HG03354 (cell line): ENCODE results near the gene SFMBT1.

Source experiments
- ATAC-seq: cut with Tn5 transposase; IDR thresholded peaks from one replicate; pipeline ENCODE4 v1.9.1; 2021; ENCODE audit warnings: mild to moderate bottlenecking; ENCODE audit not compliant: unreplicated experiment, poor library complexity, severe bottlenecking

The SFMBT1 gene

GRCh38 chr3:52939600-52939999, 106.3 kb downstream of the SFMBT1 start:
- ATAC-seq, result no peak

DNA sequence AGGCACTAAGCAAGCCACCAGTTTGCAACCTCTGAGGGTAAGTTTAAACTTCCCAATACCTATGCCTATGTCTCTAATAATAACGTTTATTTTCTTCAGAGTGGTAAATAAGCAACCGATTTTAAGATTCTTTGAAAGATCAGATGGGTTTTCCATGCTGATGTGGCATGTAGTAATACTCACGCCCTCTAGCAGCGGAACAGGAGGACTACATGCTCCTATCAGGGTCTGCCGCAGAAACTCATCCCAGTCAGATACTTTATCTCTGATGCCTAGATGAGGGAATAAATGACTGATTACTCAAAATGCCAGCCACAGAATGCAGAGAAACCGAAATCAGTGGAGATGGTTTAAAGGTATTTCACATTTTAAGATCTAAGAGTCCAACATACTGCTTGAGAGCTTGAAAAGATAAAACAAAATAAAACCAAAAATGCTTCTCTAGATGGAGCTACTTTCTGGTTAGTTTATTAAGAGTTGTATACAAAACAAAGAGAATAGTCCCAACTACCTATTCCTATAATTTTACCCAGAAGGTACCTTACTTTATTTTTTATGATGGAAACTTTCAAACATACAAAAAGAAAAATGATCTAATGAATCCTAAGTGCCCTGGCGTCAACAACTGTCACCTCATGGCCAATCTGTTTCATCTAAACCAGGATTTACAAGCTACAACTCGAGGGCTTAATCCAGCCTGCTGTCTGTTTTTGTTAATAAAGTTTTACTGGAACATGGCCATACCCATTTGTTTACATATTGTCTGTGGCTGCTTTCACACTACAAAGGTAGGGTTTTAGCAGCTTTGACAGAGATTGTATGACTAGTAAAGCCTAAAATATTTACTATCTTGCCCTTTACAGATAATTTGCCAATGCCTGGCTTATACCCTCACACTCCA, 111.0 kb downstream of the SFMBT1 start:
- ATAC-seq, result peak; percentile 64

GRCh38 chr3:52931889-52932288, 114.0 kb downstream of the SFMBT1 start:
- no peak for ATAC-seq

DNA sequence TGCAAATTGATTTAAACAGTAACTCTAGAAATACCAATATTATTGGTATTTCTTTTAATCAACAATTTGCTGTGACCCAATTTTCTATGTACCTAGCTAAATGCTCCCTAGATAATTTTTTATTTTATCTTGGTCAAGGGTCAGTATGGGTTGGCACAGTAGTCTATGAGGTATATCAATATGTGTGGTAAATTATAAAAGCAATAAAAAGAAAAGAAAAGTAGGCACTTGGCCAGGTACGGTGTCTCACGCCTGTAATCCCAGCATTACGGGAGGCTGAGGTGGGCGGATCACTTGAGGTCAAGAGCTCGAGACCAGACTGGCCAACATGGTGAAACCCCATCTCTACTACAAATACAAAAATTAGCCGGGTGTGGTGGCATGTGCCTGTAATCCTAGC, 114.5 kb downstream of the SFMBT1 start:
- no peak for ATAC-seq

- no peak for ATAC-seq
Observed at GRCh38 chr3:52930748-52931147, 115.1 kb downstream of the SFMBT1 start.

GRCh38 chr3:52926554-52926953, 119.3 kb downstream of the SFMBT1 start:
- ATAC-seq, result no peak

DNA sequence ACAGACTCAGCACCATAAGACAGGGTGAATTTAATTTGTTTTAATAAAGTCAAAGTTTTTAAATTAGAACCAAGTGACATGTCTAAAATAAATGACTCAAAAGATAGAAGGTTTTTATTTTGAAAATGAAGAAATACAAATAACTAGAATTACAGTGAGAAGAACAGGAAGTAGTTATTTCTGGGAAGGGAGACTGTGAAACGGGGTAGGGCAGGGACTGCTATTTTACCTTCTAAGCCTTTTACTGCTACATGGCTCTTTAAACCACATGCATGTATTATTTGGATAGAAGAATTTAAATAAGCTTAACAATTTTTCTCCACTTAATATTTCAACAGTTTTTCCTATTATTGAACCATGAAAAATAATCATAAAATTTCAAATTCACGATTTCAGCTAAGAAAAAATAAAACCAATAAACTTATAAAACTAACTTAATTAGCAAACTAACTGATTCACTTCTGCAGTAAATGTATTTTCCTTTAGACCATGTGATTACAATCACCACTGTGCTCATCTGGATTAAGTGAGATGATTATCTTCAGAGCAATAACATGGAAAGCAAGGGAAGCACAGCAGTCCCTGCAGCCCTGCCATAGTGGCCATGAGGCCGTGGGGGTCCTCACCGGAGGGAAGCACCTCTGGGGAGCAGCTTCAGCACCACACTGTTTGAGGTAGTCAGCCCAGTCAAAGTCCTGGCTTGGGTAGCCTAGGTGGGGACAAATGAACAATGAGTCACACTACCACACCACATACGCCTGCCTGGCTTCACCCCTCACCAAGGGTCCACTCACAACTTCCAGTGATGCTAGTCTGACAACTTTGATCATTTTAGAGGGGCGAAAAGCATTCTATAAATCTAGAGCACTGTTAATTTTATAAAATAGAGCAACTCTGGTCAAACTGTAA, 120.2 kb downstream of the SFMBT1 start:
- ATAC-seq, result no peak

DNA sequence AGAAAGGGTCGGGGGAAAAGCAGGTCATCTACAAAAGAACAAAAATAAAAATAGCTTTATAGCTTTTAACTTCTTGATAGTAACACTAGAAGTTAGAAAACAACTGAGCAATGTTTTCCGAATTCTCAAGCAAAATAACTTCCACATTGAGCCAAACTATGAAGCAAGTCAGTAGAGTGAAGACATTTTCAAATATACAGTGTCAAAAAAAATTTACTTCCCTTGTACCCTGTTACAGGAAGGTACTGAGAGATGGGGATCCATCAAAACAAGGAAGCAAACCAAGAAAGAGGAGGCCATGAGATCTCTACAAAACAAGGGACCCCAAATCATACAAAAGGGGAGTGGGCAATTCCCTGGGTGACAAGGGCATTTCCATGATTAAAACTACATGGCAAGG, 121.9 kb downstream of the SFMBT1 start:
- ATAC-seq, result no peak

DNA sequence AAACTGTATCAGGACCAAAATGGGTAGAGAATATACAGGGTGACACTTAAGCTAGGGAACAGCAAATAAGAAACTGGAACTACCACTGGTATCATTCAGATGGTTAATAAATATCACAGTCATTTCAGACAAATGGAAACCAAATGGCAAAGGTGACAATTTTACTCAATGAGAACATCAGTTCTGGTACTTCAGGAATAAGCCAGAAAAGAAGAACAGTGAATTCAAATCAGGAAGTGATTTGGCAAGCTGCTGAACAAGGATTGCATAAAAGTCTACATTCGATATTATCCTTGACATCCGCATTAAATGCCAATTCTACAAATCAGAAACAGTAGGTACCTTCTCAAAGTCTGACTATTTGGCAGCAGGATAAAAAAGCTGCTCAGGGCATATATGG, 125.0 kb downstream of the SFMBT1 start:
- ATAC-seq, result no peak

DNA sequence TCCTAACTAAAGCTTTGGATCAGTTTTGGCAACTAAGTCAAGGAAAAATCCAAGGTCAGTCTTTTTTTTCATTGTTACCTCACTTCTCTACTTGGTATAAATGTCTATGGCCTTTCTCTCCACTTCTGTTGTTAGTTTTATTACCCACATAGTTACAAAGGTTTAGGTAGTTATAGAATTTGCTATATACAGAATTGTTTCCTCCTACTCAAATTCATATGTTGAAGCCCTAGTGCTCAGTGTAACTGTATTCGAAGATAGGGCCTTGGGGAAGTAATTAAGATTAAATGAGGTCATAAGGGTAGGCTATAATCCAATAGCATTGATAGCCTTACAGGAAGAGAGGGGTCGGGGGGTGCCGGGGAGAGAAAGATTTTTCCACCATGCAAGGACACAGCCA, 128.8 kb downstream of the SFMBT1 start:
- ATAC-seq, result no peak

DNA sequence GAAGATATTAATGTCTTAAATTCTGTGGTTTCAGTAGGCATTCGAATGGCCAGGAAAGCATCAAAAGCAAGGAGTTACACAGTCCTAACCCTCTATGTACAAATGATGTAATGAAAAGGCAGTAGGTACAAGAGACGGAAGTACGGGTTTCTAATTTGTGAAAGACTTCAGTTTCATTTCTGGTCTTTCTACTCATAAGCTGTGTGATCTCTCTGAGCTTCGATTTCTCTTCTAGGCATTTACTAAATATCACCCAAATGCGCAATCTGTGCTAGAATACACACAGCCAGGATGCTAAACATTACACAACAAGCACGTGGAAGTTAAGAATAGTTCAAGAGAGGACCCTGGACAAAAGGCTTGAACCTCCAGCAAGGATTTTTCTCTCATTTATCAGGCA, 130.6 kb downstream of the SFMBT1 start:
- ATAC-seq, result no peak

DNA sequence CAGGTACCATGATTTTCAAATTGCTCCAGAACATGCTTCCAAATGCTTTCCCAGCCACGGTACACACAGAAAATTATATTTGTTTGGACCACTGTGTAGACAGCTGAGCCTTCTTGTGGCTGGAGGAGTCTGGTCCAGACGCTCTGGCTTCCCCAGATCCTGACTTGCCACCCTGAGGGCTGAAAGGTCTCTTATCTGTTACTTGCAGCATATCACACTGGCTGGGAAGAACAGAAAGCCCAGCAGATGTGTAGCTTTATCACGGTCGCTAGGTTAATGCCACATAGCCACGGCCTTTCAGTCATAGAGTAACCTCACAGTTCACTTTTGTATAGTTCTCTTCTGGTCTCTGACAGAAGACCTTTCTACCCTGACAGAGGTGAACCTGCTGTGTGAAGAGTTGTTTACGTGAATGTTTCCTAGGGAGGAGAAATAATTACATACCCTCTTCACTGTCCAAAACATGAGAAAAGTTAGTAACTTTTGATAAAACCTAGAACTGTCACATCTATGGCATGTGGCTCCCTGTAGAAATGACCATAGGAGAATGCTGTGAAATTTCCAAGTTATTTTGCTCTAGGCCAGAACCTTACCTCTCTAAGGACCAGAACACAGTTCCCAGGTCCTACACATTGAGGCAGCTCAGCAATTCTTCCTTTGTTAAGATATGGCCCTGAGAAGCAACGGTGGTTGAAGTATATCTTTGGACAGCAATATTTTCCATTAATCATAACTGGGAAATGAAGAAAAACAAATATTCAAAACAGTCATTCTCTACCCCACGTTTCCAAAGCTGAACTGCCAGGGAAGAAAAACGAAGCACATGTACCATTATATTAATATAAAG, 132.8 kb downstream of the SFMBT1 start:
- no peak for ATAC-seq

- no peak for ATAC-seq
Observed at GRCh38 chr3:52910823-52911222, 135.1 kb downstream of the SFMBT1 start.

DNA sequence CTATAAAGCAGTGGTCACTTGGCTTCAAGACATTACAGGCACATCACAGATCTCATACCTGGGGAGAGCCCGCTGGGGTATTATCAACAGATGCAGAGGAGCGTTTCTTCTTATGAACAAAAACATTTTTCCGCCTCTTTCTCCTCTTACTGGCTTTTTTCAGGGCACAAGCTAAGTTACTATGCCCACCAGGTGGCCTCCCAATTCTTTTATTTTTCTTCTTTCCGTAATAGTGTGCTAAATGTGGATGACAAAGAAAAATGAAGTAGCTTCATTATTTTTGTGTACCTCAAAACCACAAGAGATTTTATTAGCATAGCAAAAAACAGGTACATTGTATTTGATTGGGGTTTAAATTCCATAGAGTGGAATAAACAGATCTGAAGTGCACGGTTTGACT, 138.4 kb downstream of the SFMBT1 start:
- ATAC-seq, result no peak

- ATAC-seq, result no peak
Observed at GRCh38 chr3:52904552-52904951, 141.3 kb downstream of the SFMBT1 start.

DNA sequence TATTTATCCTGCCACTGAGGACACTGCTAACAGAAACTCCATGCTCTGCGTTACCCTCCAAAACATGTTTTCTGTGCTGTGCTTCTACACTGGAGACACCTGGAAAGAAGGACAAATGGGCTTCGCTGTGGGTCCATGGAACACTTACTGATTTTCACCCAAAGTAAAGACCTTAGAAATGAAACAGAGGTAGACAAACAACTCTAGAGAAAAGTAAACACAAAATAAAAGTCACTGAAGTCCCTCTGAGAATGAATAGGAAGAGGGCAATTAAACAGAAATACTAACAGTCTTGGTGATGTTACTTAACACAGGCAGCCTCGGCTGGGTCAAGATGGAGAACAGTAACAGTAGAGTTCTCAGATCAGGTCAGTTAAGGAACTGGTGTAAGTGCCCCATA, 141.9 kb downstream of the SFMBT1 start:
- ATAC-seq, result no peak

DNA sequence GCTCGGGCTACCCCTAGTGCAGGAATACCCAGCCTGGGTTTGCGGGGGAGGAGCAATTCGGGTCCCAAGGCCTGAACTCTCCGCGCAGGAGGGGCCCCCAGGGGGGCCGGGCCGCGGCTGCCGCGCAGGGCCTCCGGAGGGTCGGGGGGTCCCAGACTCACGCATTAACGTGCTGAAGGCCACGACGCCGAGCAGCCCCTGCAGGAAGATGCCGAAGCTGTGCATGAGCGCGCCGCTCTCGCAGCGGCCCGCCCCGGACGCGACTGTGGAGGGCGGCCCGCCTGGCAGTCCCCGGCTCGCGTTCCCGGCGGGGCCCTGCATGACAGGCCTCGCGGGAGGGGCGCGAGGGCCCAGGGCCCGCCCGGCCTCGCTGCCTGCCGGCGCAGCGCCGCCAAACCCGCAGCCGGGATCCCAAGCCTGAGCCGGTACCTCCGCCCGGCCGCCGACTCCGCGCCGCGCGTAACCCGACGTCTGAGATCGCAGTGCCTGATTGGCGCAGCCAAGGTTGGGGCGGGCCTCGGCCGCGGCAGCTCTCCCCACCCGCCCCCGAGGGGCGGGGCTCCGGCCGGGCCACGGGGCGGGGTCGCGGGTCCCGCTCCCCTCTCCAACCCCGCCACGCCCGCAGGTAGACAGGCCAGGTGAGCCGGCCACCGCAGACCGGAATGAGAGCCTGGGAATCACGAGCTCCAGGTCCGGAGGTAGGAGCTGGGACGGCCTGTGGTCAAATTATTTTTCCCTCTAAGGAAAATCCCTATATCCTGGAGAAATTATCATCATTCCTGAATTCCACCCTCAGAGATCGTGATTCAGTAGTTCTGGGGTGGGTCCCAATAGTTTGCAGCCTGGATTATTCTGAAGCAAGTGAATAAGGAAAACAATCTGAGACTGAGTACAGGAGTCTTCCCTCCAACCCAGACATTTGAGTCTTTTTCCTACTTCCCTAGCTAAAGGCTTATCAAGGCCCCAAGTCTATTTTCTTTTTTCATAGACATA, 148.4 kb downstream of the SFMBT1 start, which contains the start of gene STIMATE:
STIMATE (minus strand) TSS at position 419 of the 993 bp plus-strand sequence; CDS start at position 321, 98 bp downstream.
- peak; percentile 93 for ATAC-seq

DNA sequence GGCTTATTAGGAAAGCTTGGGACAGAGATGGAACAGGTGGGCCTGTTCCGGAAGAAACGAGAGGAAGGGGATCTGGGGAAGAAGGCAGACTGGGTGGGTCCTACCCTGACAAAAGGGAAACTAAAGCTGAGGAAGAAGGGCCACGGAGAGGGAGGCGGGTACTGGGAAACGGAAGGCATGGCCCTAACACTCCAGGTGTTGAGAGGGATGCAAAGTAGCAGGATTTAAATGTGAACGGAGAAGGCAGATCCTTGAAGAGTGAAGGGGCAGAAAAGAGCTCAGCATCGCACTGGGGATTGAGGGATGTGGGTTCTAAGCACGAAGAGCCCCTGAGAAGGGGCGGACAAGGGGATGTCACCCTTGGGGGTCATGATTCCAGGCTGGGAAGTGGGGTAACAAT, 149.3 kb downstream of the SFMBT1 start:
- no peak for ATAC-seq

- no peak for ATAC-seq
Observed at GRCh38 chr3:52896151-52896550, 149.7 kb downstream of the SFMBT1 start.
